OCI-LY3 (cell line): ENCODE data around the gene RBCK1.

Experiments
- EZH2phosphoT487 ChIP-seq: fragments of 200-600 bp; shearing (Covaris generic); IDR thresholded peaks from 2 replicates; pipeline ENCODE4 v1.6.1; 2018; ENCODE audit warnings: antibody characterized with exemption, mixed run types, low read depth
- TF ChIP-seq, protein P1 (sequence below): fragments of 200-600, 300-600 bp; sonication (generic); IDR thresholded peaks from 2 replicates; pipeline ENCODE4 v1.5.1; 2014; ENCODE audit warnings: antibody characterized with exemption, low read length, low read depth

DNA sequence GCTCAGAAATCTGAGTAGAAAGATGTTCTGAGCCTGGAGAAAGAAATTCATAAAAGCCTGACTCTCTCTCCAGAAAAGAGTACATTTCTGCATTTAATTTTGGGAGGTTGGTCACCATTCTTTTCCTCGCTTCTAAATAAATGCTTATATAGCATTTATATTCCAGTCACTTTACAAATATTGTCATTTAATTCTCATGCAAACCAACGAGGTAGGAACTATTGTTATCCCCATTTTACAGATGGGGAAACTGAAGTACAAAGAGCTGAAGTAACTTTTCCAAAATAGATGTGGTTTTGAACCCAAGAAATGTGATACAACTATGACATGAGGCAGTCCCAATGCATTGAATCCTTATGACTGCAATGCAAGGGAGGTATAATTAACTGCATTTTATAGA, 32.0 kb upstream of the RBCK1 start:
- TF ChIP-seq, protein P1, sequence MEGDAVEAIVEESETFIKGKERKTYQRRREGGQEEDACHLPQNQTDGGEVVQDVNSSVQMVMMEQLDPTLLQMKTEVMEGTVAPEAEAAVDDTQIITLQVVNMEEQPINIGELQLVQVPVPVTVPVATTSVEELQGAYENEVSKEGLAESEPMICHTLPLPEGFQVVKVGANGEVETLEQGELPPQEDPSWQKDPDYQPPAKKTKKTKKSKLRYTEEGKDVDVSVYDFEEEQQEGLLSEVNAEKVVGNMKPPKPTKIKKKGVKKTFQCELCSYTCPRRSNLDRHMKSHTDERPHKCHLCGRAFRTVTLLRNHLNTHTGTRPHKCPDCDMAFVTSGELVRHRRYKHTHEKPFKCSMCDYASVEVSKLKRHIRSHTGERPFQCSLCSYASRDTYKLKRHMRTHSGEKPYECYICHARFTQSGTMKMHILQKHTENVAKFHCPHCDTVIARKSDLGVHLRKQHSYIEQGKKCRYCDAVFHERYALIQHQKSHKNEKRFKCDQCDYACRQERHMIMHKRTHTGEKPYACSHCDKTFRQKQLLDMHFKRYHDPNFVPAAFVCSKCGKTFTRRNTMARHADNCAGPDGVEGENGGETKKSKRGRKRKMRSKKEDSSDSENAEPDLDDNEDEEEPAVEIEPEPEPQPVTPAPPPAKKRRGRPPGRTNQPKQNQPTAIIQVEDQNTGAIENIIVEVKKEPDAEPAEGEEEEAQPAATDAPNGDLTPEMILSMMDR: no peak
- no peak for TF ChIP-seq EZH2phosphoT487
